ENCODE measurements around the gene PSMB3.

DNA sequence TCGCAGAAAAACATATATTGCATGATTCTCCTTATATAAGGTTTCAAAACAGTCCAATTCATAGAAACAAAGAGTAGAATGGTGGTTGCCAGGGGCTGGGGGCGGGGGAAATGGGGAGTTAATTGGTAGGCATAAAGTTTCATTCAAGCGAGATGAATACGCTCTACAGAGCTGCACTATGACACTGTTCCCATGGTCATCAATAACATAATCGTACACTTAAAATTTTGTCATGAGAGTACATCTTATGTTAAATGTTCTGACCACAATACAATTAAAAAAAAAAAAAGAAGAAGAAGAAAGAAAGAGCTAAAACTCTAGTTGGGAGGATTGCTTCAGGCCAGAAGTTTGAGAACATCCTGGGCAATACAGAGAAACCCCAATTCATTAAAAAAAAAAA is 41.7 kb downstream of the PSMB3 start:
- TF ChIP-seq, protein P1, sequence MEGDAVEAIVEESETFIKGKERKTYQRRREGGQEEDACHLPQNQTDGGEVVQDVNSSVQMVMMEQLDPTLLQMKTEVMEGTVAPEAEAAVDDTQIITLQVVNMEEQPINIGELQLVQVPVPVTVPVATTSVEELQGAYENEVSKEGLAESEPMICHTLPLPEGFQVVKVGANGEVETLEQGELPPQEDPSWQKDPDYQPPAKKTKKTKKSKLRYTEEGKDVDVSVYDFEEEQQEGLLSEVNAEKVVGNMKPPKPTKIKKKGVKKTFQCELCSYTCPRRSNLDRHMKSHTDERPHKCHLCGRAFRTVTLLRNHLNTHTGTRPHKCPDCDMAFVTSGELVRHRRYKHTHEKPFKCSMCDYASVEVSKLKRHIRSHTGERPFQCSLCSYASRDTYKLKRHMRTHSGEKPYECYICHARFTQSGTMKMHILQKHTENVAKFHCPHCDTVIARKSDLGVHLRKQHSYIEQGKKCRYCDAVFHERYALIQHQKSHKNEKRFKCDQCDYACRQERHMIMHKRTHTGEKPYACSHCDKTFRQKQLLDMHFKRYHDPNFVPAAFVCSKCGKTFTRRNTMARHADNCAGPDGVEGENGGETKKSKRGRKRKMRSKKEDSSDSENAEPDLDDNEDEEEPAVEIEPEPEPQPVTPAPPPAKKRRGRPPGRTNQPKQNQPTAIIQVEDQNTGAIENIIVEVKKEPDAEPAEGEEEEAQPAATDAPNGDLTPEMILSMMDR (IDR thresholded peaks at IDR 0.05; ENCODE audit: low read length): no peak
- no peak for TF ChIP-seq EZH2phosphoT487 (IDR thresholded peaks at IDR 0.05; ENCODE audit: low read length)
